ENCODE measurements around the gene ZNF106.

The ZNF106 gene

DNA sequence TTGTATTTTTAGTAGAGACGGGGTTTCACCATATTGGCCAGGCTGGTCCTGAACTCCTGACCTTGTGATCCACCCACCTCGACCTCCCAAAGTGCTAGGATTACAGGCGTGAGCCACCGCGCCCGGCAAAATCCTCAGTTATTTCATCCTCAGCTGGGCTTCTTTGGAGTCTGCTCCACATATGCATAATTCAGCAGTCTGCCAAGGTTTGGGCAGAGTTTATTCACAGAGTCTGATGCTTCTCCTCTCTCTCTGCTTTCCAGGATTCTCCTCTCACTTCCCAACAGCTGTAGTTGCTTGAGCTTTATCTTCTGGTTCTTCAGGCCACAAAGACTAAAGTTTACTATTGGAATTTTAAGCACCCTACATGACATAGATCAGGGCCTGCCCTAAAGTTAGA is 8.2 kb downstream of the ZNF106 start (continued):
- TF ChIP-seq CSRNP3 (CRISPR knock-in tag; IDR thresholded peaks at IDR 0.05): no peak
- no peak for TF ChIP-seq GLIS3 (CRISPR knock-in tag; IDR thresholded peaks at IDR 0.05)
- no peak for TF ChIP-seq ZNF70 (CRISPR knock-in tag; IDR thresholded peaks at IDR 0.05)
- TF ChIP-seq ZC3H10 (CRISPR knock-in tag; IDR thresholded peaks at IDR 0.05): no peak

DNA sequence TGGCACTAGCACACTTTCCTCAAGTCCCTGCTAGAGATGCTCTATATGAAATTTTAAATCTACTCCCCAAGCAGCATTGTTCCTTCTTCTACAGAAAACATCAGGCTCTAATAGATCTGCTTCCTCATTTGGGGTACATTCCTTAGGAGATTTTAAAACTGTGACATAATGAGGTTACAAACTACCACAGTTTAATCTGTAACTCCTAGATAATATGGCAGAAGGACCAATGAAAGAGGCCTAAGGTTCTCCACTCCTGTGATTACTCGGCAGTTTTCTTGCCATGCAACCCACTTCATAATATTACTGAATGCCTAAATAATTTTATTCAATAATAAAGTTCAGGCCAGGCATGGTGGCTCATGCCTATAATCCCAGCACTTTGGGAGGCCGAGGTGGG is 16.1 kb downstream of the ZNF106 start:
- no peak for ATAC-seq
- TF ChIP-seq RARB (CRISPR knock-in tag; IDR thresholded peaks at IDR 0.05) (no peak), GLIS3 (CRISPR knock-in tag; IDR thresholded peaks at IDR 0.05) (no peak), CSDC2 (CRISPR knock-in tag; IDR thresholded peaks at IDR 0.05) (no peak), CREB5 (CRISPR knock-in tag; IDR thresholded peaks at IDR 0.05; ENCODE audit: low read depth) (no peak), ESRRG (CRISPR knock-in tag; IDR thresholded peaks at IDR 0.05) (no peak), TSHZ2 (CRISPR knock-in tag; IDR thresholded peaks at IDR 0.05) (no peak)

- TF ChIP-seq ISL1 (CRISPR knock-in tag; IDR thresholded peaks at IDR 0.05) (no peak), ZNF565 (CRISPR knock-in tag; conservative IDR thresholded peaks at IDR 0.05; ENCODE audit: low read depth) (no peak), PPARA (CRISPR knock-in tag; IDR thresholded peaks at IDR 0.05; ENCODE audit: borderline replicate concordance) (no peak), ZNF70 (CRISPR knock-in tag; IDR thresholded peaks at IDR 0.05) (no peak), CREB5 (CRISPR knock-in tag; IDR thresholded peaks at IDR 0.05; ENCODE audit: low read depth) (no peak), ZFP30 (CRISPR knock-in tag; IDR thresholded peaks at IDR 0.05) (no peak), TCF4 (CRISPR knock-in tag; IDR thresholded peaks at IDR 0.05; ENCODE audit: borderline replicate concordance) (no peak), ARNTL (CRISPR knock-in tag; IDR thresholded peaks at IDR 0.05; ENCODE audit: borderline replicate concordance, low read depth) (no peak), TOX (CRISPR knock-in tag; IDR thresholded peaks at IDR 0.05; ENCODE audit: borderline replicate concordance) (no peak), RARB (CRISPR knock-in tag; IDR thresholded peaks at IDR 0.05) (no peak), ESRRG (CRISPR knock-in tag; IDR thresholded peaks at IDR 0.05) (no peak), ZNF8 (CRISPR knock-in tag; IDR thresholded peaks at IDR 0.05) (no peak), CSRNP3 (CRISPR knock-in tag; IDR thresholded peaks at IDR 0.05) (no peak), BACH2 (CRISPR knock-in tag; IDR thresholded peaks at IDR 0.05; ENCODE audit: borderline replicate concordance) (no peak), CSDC2 (CRISPR knock-in tag; IDR thresholded peaks at IDR 0.05) (no peak)
- TF ChIP-seq, protein P1, sequence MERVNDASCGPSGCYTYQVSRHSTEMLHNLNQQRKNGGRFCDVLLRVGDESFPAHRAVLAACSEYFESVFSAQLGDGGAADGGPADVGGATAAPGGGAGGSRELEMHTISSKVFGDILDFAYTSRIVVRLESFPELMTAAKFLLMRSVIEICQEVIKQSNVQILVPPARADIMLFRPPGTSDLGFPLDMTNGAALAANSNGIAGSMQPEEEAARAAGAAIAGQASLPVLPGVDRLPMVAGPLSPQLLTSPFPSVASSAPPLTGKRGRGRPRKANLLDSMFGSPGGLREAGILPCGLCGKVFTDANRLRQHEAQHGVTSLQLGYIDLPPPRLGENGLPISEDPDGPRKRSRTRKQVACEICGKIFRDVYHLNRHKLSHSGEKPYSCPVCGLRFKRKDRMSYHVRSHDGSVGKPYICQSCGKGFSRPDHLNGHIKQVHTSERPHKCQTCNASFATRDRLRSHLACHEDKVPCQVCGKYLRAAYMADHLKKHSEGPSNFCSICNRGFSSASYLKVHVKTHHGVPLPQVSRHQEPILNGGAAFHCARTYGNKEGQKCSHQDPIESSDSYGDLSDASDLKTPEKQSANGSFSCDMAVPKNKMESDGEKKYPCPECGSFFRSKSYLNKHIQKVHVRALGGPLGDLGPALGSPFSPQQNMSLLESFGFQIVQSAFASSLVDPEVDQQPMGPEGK (CRISPR knock-in tag; IDR thresholded peaks at IDR 0.05; ENCODE audit: borderline replicate concordance): no peak
- TF ChIP-seq, protein P2, sequence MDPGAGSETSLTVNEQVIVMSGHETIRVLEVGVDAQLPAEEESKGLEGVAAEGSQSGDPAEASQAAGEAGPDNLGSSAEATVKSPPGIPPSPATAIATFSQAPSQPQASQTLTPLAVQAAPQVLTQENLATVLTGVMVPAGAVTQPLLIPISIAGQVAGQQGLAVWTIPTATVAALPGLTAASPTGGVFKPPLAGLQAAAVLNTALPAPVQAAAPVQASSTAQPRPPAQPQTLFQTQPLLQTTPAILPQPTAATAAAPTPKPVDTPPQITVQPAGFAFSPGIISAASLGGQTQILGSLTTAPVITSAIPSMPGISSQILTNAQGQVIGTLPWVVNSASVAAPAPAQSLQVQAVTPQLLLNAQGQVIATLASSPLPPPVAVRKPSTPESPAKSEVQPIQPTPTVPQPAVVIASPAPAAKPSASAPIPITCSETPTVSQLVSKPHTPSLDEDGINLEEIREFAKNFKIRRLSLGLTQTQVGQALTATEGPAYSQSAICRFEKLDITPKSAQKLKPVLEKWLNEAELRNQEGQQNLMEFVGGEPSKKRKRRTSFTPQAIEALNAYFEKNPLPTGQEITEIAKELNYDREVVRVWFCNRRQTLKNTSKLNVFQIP (CRISPR knock-in tag; IDR thresholded peaks at IDR 0.05; ENCODE audit: borderline replicate concordance, low read depth): no peak
- no peak for ATAC-seq
These were observed 19.9 kb downstream of the ZNF106 start for GRCh38 chr15:42471002-42471401.
